Measurements from ENCODE around the gene SMOC2. TPM values are rescaled to one million over a fixed set of nuclear protein-coding genes. Genes with fewer than 3 reads are reported as not detected.

Gene SMOC2
- total and polyA plus RNA-seq, 12 donors = 6.6 to 39.1 (median 17.6) TPM

DNA sequence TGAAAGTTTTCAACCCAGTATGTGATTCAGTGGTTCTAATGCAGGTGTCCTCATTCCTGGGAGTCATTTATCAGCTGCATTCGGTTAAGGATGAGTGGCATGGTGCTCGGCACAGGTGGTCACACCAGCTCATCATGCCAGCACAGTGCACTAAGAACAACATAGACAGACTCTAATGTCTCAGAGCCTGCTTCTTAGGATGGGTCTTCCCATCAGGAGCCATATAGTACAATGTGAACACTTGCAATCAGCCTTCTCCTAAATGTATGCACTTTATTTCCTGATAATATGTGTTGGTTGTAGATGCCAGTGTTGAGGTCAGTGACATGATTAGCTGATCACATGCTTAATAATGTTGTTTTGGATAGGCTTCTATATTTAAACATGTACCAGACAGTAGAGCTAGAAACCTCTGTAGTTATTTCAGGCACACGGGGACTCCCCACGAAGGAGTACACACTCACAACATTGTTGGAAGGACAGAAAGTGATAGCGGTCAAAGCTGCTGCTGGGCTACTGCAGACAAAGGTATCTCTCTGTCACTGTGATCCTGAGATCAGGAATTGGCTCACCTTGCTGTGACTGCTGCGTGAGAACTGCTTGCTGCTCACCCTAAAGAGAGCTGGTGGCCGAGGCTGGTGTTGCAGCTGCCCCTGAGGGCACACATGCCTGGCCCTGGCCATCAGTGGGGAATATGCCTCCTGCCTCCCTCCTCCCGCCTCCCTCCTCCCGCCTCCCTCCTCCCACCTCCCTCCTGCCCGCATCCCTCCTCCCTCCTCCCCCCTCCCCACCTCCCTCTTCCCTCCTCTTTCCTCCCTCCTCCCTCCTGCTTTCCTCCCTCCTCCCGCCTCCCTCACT lies 195.4 kb downstream of the SMOC2 start:
- intact Hi-C loops (cut with DNase I) = loop anchor here in 1 of 10 donors (10.0 kb wide), 1 partner anchor 182 kb away; no protein-coding TSS in a partner anchor
- H3K4me1 ChIP-seq = peaks cover 0 to 31% (median 8%) of the 10 kb centered on the region in 9 donors

DNA sequence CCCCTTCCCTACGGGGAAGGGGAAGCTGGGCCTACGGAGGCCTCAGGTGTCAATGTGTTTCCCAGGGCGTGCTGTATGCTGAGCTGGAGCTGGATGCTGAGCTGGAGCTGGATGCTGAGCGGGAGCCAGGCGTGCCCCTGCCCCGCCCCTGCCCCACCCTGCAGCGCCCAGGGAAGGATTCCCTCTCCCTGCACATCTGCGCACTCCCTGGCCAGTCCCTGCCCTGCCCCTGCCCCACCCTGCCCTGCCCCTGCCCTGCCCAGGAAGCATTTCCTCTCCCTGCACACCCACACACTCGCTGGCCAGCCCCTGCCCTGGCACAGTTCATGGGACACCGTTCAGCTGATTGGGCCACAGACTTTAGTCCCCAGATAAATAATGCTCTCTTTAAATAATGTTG lies 196.8 kb downstream of the SMOC2 start:
- Histone ChIP-seq H3K4me1 (peaks cover 0 to 34% (median 12%) of the 10 kb centered on the region in 9 donors), H3K9me3 (peaks cover 0 to 12% (median 0%) of the 10 kb centered on the region in 11 donors), H3K27ac (peak overlapping the region in 2 of 10 donors; percentile 25 to 53), H3K4me3 (no peak overlapping the region), H3K27me3 (no peaks in the 10 kb centered on the region), H3K36me3 (no peaks in the 10 kb centered on the region)
- no peak for DNase-seq
- 71 to 72% methylated on average over 10 of the region's 10 CpGs for WGBS, 2 donors
- intact Hi-C loops (cut with DNase I) = loop anchor here in 1 of 10 donors (10.0 kb wide), 1 partner anchor 183 kb away; no protein-coding TSS in a partner anchor
- TF ChIP-seq, protein P1, sequence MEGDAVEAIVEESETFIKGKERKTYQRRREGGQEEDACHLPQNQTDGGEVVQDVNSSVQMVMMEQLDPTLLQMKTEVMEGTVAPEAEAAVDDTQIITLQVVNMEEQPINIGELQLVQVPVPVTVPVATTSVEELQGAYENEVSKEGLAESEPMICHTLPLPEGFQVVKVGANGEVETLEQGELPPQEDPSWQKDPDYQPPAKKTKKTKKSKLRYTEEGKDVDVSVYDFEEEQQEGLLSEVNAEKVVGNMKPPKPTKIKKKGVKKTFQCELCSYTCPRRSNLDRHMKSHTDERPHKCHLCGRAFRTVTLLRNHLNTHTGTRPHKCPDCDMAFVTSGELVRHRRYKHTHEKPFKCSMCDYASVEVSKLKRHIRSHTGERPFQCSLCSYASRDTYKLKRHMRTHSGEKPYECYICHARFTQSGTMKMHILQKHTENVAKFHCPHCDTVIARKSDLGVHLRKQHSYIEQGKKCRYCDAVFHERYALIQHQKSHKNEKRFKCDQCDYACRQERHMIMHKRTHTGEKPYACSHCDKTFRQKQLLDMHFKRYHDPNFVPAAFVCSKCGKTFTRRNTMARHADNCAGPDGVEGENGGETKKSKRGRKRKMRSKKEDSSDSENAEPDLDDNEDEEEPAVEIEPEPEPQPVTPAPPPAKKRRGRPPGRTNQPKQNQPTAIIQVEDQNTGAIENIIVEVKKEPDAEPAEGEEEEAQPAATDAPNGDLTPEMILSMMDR (IDR thresholded peaks at IDR 0.05) = no peak
- peak in 1 of 8 donors; percentile 39 for ATAC-seq

More for the DNA sequence above, 195.4 kb downstream of the SMOC2 start:
- ATAC-seq (peak; percentile 35 to 92 (median 80)), DNase-seq (no peak)
- TF ChIP-seq, protein P1 (IDR thresholded peaks at IDR 0.05) = no peak
- Histone ChIP-seq H3K4me3 (no peak overlapping the region), H3K9me3 (peaks cover 0 to 12% (median 0%) of the 10 kb centered on the region in 11 donors), H3K36me3 (no peaks in the 10 kb centered on the region), H3K27me3 (no peaks in the 10 kb centered on the region), H3K27ac (peak overlapping the region in 4 of 10 donors; percentile 16 to 56 (median 45))
- WGBS, 2 donors = 33 to 40% methylated on average over 9 to 10 of the region's 11 CpGs

DNA sequence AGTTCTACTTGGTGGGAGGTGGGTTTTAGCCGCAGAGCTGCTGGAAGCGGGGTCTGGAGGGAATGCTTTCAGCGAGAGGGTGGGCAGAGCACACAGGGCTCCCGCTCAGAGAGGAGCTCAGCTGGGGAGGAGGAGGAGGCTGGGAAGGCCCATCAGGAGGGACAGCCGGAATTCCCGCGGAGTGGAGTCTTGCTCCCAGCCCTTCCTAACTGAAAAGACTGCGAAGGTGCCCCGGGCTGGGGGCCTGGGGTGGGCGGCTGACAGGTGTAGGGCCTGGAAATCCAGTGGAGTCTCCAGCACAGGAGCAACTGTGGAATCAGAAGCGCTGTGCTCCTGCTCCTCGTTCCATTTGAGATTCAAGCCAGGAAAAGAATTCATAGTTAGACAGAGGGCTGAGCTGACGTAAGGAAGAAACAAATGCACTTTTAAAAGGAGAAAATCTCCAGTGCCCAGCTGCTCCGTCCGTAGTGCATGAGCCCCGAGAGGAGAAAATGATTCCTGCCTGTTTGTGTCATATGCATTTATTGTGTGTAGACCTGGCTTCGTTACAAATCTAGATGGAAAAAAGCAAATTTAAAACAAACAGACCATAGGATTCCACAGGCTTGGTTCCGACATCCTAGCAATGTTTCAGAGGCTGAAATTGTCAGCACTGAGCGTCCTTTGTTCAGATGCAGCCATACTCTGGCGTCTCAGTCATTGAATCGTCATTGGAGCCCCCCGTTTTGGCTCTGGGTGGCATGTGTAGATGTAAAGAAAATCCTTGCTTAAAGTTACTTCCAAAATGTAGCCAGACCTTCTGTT lies 197.7 kb downstream of the SMOC2 start:
- TF ChIP-seq, protein P1 (IDR thresholded peaks at IDR 0.05) = no peak
- intact Hi-C loops (cut with DNase I) = loop anchor here in 1 of 10 donors (10.0 kb wide), 1 partner anchor 184 kb away; no protein-coding TSS in a partner anchor
- H3K9me3 ChIP-seq = peaks cover 0 to 5% (median 0%) of the 10 kb centered on the region in 11 donors
- H3K27ac ChIP-seq = peak overlapping the region in 5 of 10 donors; percentile 13 to 53 (median 31)
- peak overlapping the region in 1 of 10 donors; percentile 5 for H3K4me3 ChIP-seq
- no peaks in the 10 kb centered on the region for H3K36me3 ChIP-seq
- H3K27me3 ChIP-seq = no peaks in the 10 kb centered on the region
- 55 to 56% methylated on average over 22 of the region's 22 CpGs for WGBS, 2 donors
- peaks cover 0 to 34% (median 12%) of the 10 kb centered on the region in 9 donors for H3K4me1 ChIP-seq
- peak in 2 of 8 donors; percentile 30 to 41 for ATAC-seq
- DNase-seq = no peak

DNA sequence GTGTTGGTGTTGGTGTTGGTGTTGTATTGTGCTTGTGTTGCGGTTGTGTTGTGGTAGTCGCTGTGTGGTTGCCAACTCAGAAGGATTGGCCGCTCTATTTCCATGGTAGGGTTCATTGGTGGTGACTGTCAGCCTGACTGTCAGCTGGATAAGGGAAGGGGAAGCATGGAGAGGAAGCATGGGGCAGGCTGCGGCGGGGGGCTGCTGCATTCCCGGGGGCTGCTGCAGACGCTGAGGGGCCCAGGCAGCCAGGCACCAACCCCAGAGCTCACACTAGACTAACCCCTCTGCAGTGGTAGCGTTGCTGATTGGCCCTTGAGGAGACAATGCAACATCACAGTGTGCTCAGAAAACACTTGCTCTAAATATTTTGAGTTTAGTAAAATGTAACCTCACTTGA lies 199.2 kb downstream of the SMOC2 start:
- no peaks in the 10 kb centered on the region for H3K9me3 ChIP-seq
- H3K27ac ChIP-seq = peak overlapping the region in 1 of 10 donors; percentile 10
- no peaks in the 10 kb centered on the region for H3K36me3 ChIP-seq
- intact Hi-C loops (cut with DNase I) = no loop called here
- DNase-seq (no peak), ATAC-seq (no peak)
- 59 to 70% methylated on average over 8 of the region's 8 CpGs for WGBS, 2 donors
- no peak overlapping the region for H3K4me3 ChIP-seq
- H3K27me3 ChIP-seq = no peaks in the 10 kb centered on the region
- H3K4me1 ChIP-seq = peaks cover 0 to 34% (median 12%) of the 10 kb centered on the region in 9 donors
- TF ChIP-seq, protein P1 (IDR thresholded peaks at IDR 0.05) = no peak
